ENCODE measurements around the gene PRR36.

GRCh38 chr19:7903244-7904073 lies 29.3 kb upstream of the PRR36 start, which contains the start of gene MAP2K7:
- TF ChIP-seq EZH2 (IDR thresholded peaks at IDR 0.05; ENCODE audit: borderline replicate concordance, low read depth, low read length, poor library complexity, severe bottlenecking) (no peak), CTCF (conservative IDR thresholded peaks at IDR 0.05; ENCODE audit: low read depth, low read length) (peak; percentile 82)

Data from A673 (cell line).